Thyroid gland (tissue), 4 donors: ENCODE measurements around the gene PARP16.

Experiments used
- POLR2A ChIP-seq, 2 donors: fragments of 450-650 bp; IDR thresholded peaks; one replicate each; pipeline ENCODE4 v1.6.1; 2017; ENCODE audit warnings: antibody characterized with exemption in 2 of 2, mild to moderate bottlenecking in 2 of 2, moderate library complexity in 1 of 2
- TF ChIP-seq, protein P1 (sequence below), 6 experiments: fragments of 200-600 bp in 3 of 6; fragments of 450-650 bp in 3 of 6; sonication (generic) in 3 of 6; IDR thresholded peaks; one replicate each; pipeline ENCODE4 v1.5.1; 2016 to 2019; ENCODE audit warnings: antibody characterized with exemption in 6 of 6, mild to moderate bottlenecking in 2 of 6, inconsistent platforms in 1 of 6, moderate library complexity in 1 of 6

DNA sequence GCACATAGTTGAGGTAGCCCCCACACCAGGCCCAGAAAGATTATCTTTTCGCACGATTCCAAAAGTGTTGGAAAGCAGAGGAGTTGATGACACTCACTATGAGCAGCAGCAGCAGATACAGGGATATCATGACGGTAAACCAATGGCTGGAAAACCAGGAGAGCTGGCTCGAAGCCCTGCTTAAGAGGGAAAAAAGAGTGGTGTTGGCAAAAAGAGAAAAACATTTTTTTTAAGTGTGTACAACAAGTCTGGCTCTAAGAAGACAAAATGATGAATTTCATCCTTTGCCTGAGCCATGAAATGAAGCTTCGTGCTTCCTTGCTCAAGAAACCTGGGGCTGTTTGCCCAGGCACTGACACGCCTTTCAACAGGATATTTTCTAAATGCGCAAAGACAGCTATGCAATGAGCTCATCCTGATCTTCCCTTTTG lies 27.3 kb downstream of the PARP16 start:
- TF ChIP-seq, protein P1, sequence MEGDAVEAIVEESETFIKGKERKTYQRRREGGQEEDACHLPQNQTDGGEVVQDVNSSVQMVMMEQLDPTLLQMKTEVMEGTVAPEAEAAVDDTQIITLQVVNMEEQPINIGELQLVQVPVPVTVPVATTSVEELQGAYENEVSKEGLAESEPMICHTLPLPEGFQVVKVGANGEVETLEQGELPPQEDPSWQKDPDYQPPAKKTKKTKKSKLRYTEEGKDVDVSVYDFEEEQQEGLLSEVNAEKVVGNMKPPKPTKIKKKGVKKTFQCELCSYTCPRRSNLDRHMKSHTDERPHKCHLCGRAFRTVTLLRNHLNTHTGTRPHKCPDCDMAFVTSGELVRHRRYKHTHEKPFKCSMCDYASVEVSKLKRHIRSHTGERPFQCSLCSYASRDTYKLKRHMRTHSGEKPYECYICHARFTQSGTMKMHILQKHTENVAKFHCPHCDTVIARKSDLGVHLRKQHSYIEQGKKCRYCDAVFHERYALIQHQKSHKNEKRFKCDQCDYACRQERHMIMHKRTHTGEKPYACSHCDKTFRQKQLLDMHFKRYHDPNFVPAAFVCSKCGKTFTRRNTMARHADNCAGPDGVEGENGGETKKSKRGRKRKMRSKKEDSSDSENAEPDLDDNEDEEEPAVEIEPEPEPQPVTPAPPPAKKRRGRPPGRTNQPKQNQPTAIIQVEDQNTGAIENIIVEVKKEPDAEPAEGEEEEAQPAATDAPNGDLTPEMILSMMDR (IDR thresholded peaks at IDR 0.05): no peak
- no peak for TF ChIP-seq POLR2A (IDR thresholded peaks at IDR 0.05)
